ENCODE data around the gene MAP7D1.
A peak's percentile ranks its signal among the peaks of the same experiment; 100 is the strongest.

DNA sequence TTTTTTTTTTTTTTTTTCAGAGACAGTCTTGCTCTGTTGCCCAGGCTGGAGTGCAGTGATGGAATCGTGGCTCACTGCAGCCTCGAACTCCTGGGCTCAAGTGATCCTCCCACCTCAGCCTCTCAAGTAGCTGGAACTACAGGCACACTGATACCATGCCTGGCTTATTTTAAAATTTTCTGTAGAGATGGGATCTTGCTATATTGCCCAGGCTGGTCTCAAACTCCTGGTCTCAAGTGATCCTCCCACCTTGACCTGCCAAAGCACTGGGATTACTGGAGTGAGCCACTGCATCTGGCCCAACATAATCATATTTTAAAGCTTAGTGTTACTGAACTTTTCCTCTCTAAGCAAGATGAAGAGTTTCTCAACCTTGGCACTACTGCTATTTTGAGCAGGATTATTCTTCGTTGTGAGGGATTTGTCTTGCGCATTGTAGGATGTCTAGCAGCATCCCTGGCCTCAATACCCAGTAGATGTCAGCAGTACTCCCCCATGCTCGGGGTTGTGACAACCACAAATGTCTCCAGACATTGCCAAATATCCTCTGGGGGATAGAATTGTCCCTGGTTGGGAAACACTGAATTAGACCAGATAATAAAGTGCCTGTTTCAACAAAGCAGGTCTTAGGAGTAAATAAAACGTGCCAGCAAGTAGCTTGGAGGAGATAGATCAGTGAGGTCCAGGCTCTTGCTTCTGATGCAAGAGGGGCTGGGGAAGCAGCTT is 53.2 kb downstream of the MAP7D1 start:
- no peak for TF ChIP-seq CTCF (IDR thresholded peaks at IDR 0.05)
- TF ChIP-seq EP300 (IDR thresholded peaks at IDR 0.05) = no peak
- TF ChIP-seq POLR2A (IDR thresholded peaks at IDR 0.05) = no peak
- TF ChIP-seq POLR2AphosphoS5 (IDR thresholded peaks at IDR 0.05) = peak in 1 of 4 donors; percentile 9
